Coronary artery (tissue), 2 donors: Measurements from ENCODE around the gene NCK1.
"Not testable (repeated sequence)": the region's sequence is repeated elsewhere in the genome, so short reads cannot be mapped to it uniquely, and the experiment has no call there.

Source experiments
- DNase-seq: peaks from one replicate; pipeline ENCODE4 v3.0.0-alpha.2; 2017; ENCODE audit warnings: low spot score
- H3K27ac ChIP-seq, 2 donors: fragments of 200-600 bp; sonication (generic); one replicate each; pipeline ENCODE4 v1.5.1; 2016 to 2019
- H3K4me3 ChIP-seq: fragments of 200-600 bp; sonication (generic); 2 replicates; pipeline ENCODE4 v1.5.1; 2016; ENCODE audit warnings: mild to moderate bottlenecking, moderate library complexity
- TF ChIP-seq, protein P1 (sequence below): fragments of 200-600 bp; sonication (generic); IDR thresholded peaks from one replicate; pipeline ENCODE4 v1.5.1; 2019; ENCODE audit warnings: antibody characterized with exemption

NCK1 gene

GRCh38 chr3:136889947-136890346, 27.9 kb downstream of the NCK1 start:
- no peak overlapping the region for H3K27ac ChIP-seq
- DNase-seq = no peak
- H3K4me3 ChIP-seq = no peak overlapping the region
- TF ChIP-seq, protein P1, sequence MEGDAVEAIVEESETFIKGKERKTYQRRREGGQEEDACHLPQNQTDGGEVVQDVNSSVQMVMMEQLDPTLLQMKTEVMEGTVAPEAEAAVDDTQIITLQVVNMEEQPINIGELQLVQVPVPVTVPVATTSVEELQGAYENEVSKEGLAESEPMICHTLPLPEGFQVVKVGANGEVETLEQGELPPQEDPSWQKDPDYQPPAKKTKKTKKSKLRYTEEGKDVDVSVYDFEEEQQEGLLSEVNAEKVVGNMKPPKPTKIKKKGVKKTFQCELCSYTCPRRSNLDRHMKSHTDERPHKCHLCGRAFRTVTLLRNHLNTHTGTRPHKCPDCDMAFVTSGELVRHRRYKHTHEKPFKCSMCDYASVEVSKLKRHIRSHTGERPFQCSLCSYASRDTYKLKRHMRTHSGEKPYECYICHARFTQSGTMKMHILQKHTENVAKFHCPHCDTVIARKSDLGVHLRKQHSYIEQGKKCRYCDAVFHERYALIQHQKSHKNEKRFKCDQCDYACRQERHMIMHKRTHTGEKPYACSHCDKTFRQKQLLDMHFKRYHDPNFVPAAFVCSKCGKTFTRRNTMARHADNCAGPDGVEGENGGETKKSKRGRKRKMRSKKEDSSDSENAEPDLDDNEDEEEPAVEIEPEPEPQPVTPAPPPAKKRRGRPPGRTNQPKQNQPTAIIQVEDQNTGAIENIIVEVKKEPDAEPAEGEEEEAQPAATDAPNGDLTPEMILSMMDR = no peak

- TF ChIP-seq, protein P1 = no peak
- Histone ChIP-seq H3K27ac (no peak overlapping the region), H3K4me3 (no peak overlapping the region)
- no peak for DNase-seq
Measured at GRCh38 chr3:136891934-136892855, 30.2 kb downstream of the NCK1 start.

DNA sequence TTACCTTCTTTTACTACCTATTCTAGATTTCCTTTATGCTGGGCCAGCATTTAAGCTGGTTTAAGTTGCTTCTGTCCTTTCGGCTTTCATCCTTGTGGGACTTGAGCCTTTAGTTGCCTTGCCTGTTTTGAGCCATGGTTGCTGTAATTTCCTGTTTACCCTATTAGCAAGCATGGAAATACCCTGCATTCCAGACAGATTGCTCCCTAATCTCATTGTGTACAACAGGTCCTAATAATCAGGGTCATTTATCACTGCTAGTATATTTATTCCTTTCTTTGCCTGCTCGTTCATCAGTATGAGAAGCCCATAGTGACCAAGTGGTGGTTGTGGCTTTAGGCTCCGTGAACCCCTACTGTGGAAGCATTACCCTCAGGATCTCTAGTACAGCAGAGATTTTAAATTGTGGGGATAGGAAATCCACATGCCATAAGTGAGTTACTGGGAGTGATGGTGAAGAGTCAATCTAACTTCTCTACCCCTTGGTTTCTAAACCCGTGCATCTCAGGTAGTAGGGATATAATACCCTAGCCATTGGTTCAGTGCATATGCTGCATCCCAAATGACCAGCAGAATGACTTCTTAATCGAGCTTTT, 31.9 kb downstream of the NCK1 start:
- no peak for DNase-seq
- Histone ChIP-seq H3K4me3 (no peak overlapping the region), H3K27ac (no peak overlapping the region)
- TF ChIP-seq, protein P1 = no peak

DNA sequence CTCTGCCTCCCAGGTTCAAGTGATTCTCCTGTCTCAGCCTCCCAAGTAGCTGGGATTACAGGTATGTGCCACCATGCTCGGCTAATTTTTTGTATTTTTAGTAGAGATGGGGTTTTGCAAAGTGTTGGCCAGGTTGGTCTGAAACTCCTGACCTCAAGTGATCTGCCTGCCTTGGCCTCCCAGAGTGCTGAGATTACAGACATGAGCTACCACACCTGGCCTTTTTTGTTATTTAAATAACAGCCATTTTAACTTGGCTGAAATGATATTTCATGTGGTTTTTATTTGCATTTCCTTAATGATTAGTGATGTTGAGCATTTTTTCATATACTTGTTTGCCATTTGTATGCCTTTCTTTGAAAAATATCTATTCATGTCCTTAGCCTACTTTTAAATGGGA, 35.2 kb downstream of the NCK1 start:
- H3K4me3 ChIP-seq, DNase-seq, H3K27ac ChIP-seq: not testable (repeated sequence)

DNA sequence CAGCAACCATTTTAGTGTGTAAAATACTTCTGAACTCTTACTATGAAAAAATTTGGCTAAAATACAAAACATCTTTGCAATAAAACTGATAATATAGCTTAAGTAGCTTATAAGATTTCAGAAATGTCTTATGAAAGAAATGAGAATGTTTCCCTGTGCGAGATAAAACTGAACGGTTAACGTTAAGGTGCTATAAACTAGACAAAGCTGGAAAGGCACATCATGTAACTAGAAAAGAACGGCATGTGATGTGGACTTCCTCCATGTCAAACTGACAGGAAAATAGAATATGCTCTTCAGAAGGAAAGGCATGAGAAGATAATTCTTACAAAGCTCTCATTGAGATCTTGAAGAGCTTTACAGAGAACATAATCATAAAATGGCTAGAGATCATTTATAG, 36.5 kb downstream of the NCK1 start:
- H3K27ac ChIP-seq = no peak overlapping the region

DNA sequence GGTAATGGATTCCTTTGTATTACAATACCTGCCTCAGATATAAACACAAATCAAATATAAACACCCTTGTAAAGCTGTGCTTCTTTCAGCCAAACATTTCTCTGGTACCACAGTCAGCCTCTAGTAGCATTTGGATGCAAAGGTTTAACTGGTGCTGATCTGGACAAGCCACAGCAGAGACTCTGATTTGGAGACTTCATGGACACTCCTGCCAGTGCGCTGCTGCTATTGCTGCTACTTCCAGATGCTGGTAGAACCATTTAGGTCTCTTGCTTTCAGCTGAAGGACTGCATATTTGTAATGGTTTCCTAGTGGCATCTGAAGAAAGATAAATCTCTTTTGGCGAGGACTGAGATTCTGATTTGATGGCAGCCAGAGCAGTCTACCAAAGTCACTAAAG, 36.9 kb downstream of the NCK1 start:
- no peak for DNase-seq
- no peak overlapping the region for H3K27ac ChIP-seq
- TF ChIP-seq, protein P1 = no peak
- no peak overlapping the region for H3K4me3 ChIP-seq

More for the DNA sequence above, 36.5 kb downstream of the NCK1 start:
- no peak for DNase-seq
- TF ChIP-seq, protein P1 = no peak
- H3K4me3 ChIP-seq = no peak overlapping the region

- TF ChIP-seq, protein P1 = no peak
- DNase-seq = no peak
- Histone ChIP-seq H3K27ac (no peak overlapping the region), H3K4me3 (no peak overlapping the region)
Measured at GRCh38 chr3:136899622-136900158, 37.7 kb downstream of the NCK1 start.

DNA sequence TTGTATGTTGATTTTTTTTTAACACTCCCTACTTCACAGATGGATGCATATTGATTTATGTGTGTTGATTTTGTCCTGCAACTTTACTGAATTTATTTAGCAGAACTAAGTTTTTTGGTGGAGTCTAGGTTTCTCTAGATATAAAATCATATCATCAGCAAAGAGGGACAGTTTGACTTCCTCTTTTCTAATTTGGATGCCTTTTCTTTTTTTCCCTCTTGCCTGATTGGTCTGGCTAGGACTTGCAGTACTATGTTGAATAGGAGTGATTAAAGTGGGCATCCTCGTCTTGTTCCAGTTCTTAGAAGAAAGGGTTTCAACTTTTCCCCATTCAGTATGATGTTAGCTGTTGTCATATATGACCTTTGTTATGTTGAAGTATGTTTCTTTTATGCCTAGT, 38.7 kb downstream of the NCK1 start:
- not testable (repeated sequence) for H3K27ac ChIP-seq, DNase-seq, H3K4me3 ChIP-seq
